GM18502 (cell line): ENCODE data around the gene ANKRD33B.

ENCODE experiments used
- ATAC-seq: cut with Tn5 transposase; IDR thresholded peaks from one replicate; pipeline ENCODE4 v1.9.1; 2021; ENCODE audit warnings: mild to moderate bottlenecking; ENCODE audit not compliant: unreplicated experiment, poor library complexity

The ANKRD33B gene

GRCh38 chr5:10577371-10578292 is 13.8 kb downstream of the ANKRD33B start:
- ATAC-seq = peak; percentile 45

DNA sequence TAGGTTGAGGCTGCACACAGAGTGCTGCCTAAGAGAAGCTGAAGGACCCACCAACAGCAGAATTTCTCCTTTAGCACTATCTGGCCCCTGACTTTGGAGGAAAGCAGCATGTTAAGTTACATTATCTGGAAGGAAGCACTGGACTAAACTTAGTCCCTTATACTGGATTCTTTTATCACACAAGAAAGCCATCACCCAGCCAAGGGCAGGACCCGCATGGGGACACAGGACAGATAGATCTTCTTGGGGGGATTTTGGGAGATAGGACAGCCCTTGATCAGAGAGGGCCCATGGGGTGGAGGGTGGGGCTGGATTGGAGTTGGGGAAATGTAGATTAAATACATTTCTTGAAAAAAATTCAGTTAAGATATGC is 14.4 kb downstream of the ANKRD33B start:
- ATAC-seq = peak; percentile 1

- ATAC-seq = peak; percentile 63
Measured at GRCh38 chr5:10578869-10579268, 15.0 kb downstream of the ANKRD33B start.

- ATAC-seq = peak; percentile 37
Measured at GRCh38 chr5:10579536-10580521, 16.0 kb downstream of the ANKRD33B start.

GRCh38 chr5:10580531-10581423 is 16.9 kb downstream of the ANKRD33B start:
- no peak for ATAC-seq

- ATAC-seq = no peak
Measured at GRCh38 chr5:10581424-10581748, 17.5 kb downstream of the ANKRD33B start.

GRCh38 chr5:10581867-10582511 is 18.1 kb downstream of the ANKRD33B start:
- ATAC-seq = no peak

DNA sequence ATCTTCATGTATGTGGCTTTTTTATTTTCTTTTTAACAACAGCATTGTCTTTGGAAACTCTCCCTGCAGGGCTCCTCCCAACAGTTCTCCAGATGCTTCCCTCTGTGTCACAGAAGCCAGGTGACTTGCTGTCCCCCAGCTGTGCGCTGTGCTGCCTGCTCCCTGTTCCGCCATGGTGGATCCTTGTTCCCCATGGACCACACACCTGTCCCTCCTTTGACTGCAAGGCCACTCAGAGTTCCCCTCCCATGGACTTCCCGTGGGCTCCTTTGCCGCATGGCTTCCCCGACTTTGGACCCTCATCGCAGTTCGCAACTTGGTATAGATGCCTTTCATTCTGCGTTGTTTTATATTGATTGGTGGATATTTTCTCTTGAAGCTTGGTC is 18.6 kb downstream of the ANKRD33B start:
- no peak for ATAC-seq

- ATAC-seq = no peak
Measured at GRCh38 chr5:10583663-10584572, 20.0 kb downstream of the ANKRD33B start.

DNA sequence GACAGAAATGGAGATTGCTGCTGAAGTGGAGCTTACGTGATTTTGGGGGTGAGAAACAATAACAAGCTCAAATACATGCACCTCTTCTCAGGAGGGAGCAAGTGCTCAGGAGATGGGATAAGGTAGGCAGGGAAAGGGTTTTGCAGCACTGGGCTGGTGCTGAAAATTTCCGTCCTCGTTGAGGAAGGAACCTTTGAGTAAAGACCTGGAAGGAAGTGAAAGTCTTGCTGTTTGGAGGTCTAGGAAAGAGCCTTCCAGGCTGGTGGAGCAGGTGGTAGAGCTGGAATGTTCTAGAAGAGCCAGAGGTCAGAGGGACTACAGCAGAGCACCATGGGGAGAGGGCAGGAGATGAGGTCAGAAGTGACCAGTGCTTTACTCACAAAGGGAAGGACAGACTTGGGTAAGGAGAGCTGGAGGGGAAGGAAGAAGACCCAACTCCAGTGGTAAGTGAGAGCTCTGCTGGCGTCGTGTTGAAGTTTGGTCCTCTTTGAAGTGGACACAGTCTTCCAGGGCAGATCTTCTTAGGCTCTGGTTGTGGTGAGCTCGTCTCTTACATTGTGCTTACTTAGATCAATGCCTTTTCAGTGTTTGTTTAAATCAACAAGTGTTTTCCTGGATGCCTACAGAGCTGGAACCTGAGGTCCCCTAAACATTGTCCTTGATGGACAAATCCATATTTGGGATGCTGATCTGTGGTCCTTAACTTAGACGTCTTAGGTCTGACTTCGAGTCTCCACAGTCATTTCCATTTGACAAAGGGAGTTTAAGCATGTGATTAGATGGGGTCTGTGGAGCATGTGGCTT is 21.0 kb downstream of the ANKRD33B start:
- ATAC-seq = no peak

DNA sequence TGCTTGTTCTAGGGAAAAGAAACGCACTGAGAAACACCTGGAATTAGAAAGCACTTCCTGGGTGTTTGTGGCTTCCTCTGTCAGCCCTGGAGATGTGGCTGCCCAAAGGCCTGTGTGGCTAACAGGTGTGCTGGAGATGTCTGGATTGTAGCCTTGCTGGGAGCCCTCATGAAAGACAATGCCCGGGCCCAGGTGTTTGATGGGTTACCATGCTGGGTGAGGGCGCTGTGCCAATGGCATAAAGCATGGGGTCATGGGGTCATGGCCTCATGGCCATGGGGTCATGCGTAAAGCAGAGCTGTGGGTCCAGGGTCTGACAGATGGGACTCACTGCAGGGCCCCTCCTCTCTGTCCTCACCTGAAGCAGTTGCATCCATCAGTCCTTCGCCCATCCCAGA is 21.6 kb downstream of the ANKRD33B start:
- no peak for ATAC-seq

GRCh38 chr5:10586008-10586407 is 22.1 kb downstream of the ANKRD33B start:
- ATAC-seq = no peak

GRCh38 chr5:10586555-10586954 is 22.7 kb downstream of the ANKRD33B start:
- no peak for ATAC-seq

DNA sequence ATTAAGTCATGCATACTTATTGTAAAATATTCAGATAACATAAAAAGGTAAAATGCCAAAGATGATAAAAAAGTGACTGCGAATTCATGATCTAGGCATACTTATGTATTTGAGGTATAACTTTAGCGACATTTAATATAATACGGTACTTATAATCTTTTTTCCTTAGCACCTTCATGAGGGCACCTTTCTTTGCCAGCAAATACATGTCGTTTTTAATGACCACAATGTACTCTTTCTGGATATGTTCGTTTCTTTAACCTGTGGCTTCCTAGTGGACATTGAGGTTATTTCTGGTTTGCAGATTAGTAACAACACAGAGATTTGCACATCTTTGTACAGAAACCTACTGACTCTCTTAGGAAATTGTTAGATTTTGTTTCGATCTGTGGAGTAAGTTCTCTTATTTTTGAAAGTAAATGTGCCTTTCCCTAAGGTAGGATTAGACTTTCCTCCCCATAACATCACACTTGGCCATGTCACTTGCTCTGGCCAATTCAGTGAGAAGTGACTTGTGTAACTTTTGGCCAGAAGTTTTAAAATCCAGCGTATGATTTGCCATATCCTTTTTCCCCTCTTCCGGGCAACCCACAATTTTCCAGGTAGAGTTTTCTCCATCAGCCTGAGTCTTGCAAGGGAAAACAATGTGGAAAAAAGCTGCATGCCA is 24.4 kb downstream of the ANKRD33B start:
- ATAC-seq = no peak

DNA sequence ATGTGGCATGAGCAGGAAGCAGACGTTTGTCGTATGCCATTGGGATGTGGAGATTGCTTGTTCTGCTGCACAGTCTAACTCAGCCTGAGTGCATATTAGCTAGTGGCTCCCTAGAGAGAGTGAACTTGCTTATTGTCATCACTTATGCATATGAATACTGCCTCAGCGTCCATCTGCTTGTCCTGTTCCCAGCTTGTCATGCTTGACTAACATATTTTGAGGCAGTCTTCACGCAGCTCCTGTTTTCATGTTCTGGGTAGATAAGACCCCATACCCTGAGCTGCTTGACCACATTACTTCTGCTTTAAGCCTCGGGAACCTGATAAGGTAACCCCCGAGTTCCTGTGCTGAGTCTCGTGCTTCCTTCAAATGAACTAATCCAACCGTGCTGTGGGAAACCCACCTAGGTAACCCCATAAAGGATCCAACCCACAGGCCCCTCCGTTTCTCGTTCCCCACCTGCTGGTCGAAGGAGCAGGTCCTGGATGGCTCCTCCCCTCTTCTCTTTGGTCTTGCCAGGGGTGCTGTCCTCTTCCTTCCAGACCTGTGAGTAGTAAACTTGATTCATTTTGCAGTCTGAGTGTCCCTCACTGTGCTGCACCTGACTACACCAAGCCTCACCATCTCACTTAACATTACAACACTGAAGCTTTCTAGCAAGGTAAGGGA is 25.0 kb downstream of the ANKRD33B start:
- peak; percentile 41 for ATAC-seq

GRCh38 chr5:10590226-10590999 is 26.5 kb downstream of the ANKRD33B start:
- peak; percentile 31 for ATAC-seq
